ENCODE measurements around the gene NRM. TPM values are rescaled to one million over a fixed set of nuclear protein-coding genes. Genes with fewer than 3 reads are reported as not detected.

NRM gene
- total RNA-seq, 4 donors from 2014 or later, result 2.3 to 9.0 (median 6.8) TPM

- H3K27me3 ChIP-seq, result no peaks in the 10 kb centered on the region
- H3K9me3 ChIP-seq, result no peaks in the 10 kb centered on the region
- H3K36me3 ChIP-seq, result peaks cover 10% of the 10 kb centered on the region
- DNase-seq (ENCODE audit: low spot score in 2 of 2), result no peak
- H3K27ac ChIP-seq, result no peak overlapping the region
- WGBS, result 96% methylated on average over 5 of the region's 5 CpGs
- H3K4me3 ChIP-seq, result no peak overlapping the region
- TF ChIP-seq POLR2AphosphoS5 (IDR thresholded peaks at IDR 0.05), result no peak
- H3K4me1 ChIP-seq, result peaks cover 4% of the 10 kb centered on the region
Measured at GRCh38 chr6:30696432-30696831, 5.6 kb upstream of the NRM start.

GRCh38 chr6:30691208-30691847, 544 bp upstream of the NRM start:
- TF ChIP-seq POLR2AphosphoS5 (IDR thresholded peaks at IDR 0.05), result no peak
- TF ChIP-seq EP300 (IDR thresholded peaks at IDR 0.05), result no peak
- TF ChIP-seq POLR2A (IDR thresholded peaks at IDR 0.05), result no peak
- TF ChIP-seq CTCF (IDR thresholded peaks at IDR 0.05), result no peak
- H3K27ac ChIP-seq, result peak overlapping the region; percentile 98
- H3K9me3 ChIP-seq, result no peaks in the 10 kb centered on the region
- H3K27me3 ChIP-seq, result no peaks in the 10 kb centered on the region
- H3K4me1 ChIP-seq, result peaks cover 40% of the 10 kb centered on the region
- DNase-seq (ENCODE audit: low spot score in 2 of 2), result no peak
- H3K36me3 ChIP-seq, result no peaks in the 10 kb centered on the region
- H3K4me3 ChIP-seq, result peak overlapping the region; percentile 54
- 16% methylated on average over 8 of the region's 8 CpGs for WGBS

DNA sequence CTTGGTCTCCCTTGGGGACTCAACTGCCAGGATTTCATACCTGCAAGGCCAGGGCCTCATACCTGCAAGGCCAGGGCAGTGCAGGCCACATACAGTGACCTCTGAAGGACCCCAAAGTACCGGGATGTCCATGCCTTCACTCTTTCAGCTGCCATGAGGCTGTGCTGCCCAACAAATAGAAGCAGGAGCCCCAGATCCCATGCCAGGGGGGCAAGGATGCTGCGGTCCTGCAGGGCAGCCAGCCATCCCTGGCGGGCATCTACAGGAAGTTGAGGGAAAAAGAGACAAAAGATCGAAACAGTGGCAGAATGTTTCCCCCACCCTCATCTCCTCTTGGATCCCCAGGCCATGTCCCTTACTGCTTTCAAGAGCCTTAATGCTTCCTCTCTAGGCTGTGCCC, 799 bp downstream of the NRM start:
- Histone ChIP-seq H3K4me1 (peaks cover 50% of the 10 kb centered on the region), H3K36me3 (no peaks in the 10 kb centered on the region), H3K27ac (peak overlapping the region; percentile 98), H3K4me3 (peak overlapping the region; percentile 54), H3K9me3 (no peaks in the 10 kb centered on the region), H3K27me3 (no peaks in the 10 kb centered on the region)
- TF ChIP-seq CTCF (IDR thresholded peaks at IDR 0.05), result no peak
- TF ChIP-seq EP300 (IDR thresholded peaks at IDR 0.05), result no peak
- no peak for TF ChIP-seq POLR2AphosphoS5 (IDR thresholded peaks at IDR 0.05)
- no peak for TF ChIP-seq POLR2A (IDR thresholded peaks at IDR 0.05)
- 14% methylated on average over 4 of the region's 4 CpGs for WGBS
- no peak for DNase-seq (ENCODE audit: low spot score in 2 of 2)

DNA sequence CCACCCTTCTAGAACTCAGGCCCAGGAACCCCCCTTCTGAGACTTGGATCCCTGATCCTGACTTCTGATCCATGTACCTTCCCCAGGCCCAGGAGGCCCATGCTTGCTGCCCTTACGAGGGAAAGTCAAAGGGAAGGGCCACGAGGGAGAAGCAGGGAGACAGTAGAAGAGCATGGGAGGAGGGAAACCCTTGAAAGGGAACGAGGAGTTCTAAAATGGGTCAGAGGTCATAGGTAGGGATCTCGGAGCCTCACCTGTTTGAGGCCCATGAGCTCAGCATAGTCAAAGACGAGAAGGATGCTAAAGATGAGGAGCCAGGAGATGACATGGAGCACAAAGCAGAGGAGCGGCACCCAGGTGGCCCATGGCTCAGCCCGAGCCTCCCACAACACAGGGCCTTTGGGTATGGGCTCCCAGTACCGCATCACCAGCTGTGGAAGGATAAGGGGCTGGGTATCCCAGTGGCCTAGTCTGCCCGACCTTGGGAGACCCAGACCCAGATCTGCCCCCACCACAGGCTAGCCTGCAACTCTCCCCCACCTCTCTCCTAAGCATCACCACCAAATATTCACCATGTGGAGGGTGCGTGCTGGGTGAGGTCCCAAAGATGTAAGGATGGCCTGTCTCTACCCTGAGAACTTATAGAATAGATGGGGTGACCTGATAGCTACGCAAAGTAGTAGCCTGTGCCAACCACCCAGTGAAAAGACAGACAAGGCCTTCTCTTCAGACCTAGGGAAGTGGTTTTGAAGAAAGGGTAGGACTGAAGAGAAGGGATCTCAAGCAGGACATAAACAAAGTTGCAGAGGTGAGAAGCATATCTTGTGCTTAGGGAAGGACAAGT, 1.5 kb downstream of the NRM start:
- no peak for TF ChIP-seq POLR2AphosphoS5 (IDR thresholded peaks at IDR 0.05)
- no peak for TF ChIP-seq POLR2A (IDR thresholded peaks at IDR 0.05)
- no peak for DNase-seq (ENCODE audit: low spot score in 2 of 2)
- no peaks in the 10 kb centered on the region for H3K36me3 ChIP-seq
- peak overlapping the region; percentile 68 for H3K4me3 ChIP-seq
- H3K27me3 ChIP-seq, result no peaks in the 10 kb centered on the region
- peak overlapping the region; percentile 98 for H3K27ac ChIP-seq
- peaks cover 57% of the 10 kb centered on the region for H3K4me1 ChIP-seq
- 67% methylated on average over 10 of the region's 11 CpGs for WGBS
- H3K9me3 ChIP-seq, result no peaks in the 10 kb centered on the region

- no peaks in the 10 kb centered on the region for H3K36me3 ChIP-seq
- peak overlapping the region; percentile 98 for H3K27ac ChIP-seq
- peak overlapping the region; percentile 68 for H3K4me3 ChIP-seq
- no peak for TF ChIP-seq CTCF (IDR thresholded peaks at IDR 0.05)
- TF ChIP-seq POLR2AphosphoS5 (IDR thresholded peaks at IDR 0.05), result no peak
- no peak for TF ChIP-seq EP300 (IDR thresholded peaks at IDR 0.05)
- TF ChIP-seq POLR2A (IDR thresholded peaks at IDR 0.05), result no peak
- no peaks in the 10 kb centered on the region for H3K27me3 ChIP-seq
- peaks cover 64% of the 10 kb centered on the region for H3K4me1 ChIP-seq
- WGBS, result 51% methylated on average over 9 of the region's 9 CpGs
- H3K9me3 ChIP-seq, result no peaks in the 10 kb centered on the region
- no peak for DNase-seq (ENCODE audit: low spot score in 2 of 2)
Measured at GRCh38 chr6:30688569-30688968, 2.2 kb downstream of the NRM start.

Data from suprapubic skin (tissue), 4 donors.